HUES48 (cell line): ENCODE measurements around the gene ATXN3L.

Experiments used
- H3K27ac ChIP-seq: one replicate; pipeline ENCODE4 v1.7.0; 2013; ENCODE audit warnings: low read depth, low read length, inconsistent platforms
- H3K27me3 ChIP-seq: 2 replicates; pipeline ENCODE4 v1.6.1; 2013; ENCODE audit warnings: mild to moderate bottlenecking, low read length; ENCODE audit not compliant: control insufficient read depth, insufficient read depth
- H3K36me3 ChIP-seq: 2 replicates; pipeline ENCODE4 v1.6.1; 2013; ENCODE audit warnings: low read length; ENCODE audit not compliant: control insufficient read depth, insufficient read depth
- H3K4me1 ChIP-seq: 2 replicates; pipeline ENCODE4 v1.6.1; 2013; ENCODE audit warnings: mild to moderate bottlenecking, low read length; ENCODE audit not compliant: control insufficient read depth, insufficient read depth
- H3K4me3 ChIP-seq: 2 replicates; pipeline ENCODE4 v1.5.1; 2013; ENCODE audit warnings: mild to moderate bottlenecking, low read depth, low read length
- H3K9ac ChIP-seq: 2 replicates; pipeline ENCODE4 v1.6.1; 2013; ENCODE audit warnings: mild to moderate bottlenecking, low read depth, low read length, moderate library complexity
- H3K9me3 ChIP-seq: 2 replicates; pipeline ENCODE4 v1.6.1; 2013; ENCODE audit warnings: low read length; ENCODE audit not compliant: control insufficient read depth, insufficient read depth

ATXN3L gene

GRCh38 chrX:13341491-13342101, 21.7 kb upstream of the ATXN3L start:
- no peaks in the 10 kb centered on the region for H3K27me3 ChIP-seq
- no peak overlapping the region for H3K4me3 ChIP-seq
- H3K9ac ChIP-seq, result no peak overlapping the region
- no peaks in the 10 kb centered on the region for H3K36me3 ChIP-seq
- H3K9me3 ChIP-seq, result no peaks in the 10 kb centered on the region
- H3K4me1 ChIP-seq, result peaks cover 7% of the 10 kb centered on the region; the same call in 1 of the 2 replicates
- no peak overlapping the region for H3K27ac ChIP-seq

DNA sequence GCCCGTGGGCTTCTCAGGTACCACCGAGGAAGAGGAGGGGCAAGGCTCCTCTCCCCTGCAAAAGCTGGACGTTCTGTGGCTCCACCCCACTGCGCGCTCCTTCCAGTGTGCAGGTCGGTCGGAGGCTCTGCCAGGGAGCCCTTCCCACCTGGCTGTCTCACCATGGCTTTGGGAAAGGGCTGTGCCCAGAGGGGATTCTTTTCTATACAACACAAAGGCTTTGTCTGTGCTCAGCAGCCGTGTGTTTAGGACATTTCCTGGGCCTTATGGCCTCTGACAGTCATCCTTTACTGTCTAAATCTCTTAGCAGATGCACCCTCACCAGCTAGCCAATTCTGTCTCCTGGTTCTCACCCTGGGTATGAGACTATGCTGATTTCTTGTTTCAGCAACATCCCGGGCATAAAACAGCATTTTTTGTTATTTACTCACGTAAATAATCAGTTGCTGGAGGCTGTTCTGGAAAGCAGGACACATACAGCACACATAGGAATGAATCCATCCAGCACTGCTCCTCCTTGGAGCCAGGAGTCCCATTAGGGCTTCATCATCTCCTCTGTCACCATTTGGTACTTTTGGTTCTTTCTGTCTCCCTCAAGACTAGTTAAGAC, 20.4 kb upstream of the ATXN3L start:
- Histone ChIP-seq H3K27me3 (no peaks in the 10 kb centered on the region), H3K36me3 (no peaks in the 10 kb centered on the region), H3K4me3 (no peak overlapping the region), H3K9me3 (no peaks in the 10 kb centered on the region), H3K27ac (no peak overlapping the region), H3K4me1 (peaks cover 7% of the 10 kb centered on the region; the same call in 1 of the 2 replicates), H3K9ac (no peak overlapping the region)

DNA sequence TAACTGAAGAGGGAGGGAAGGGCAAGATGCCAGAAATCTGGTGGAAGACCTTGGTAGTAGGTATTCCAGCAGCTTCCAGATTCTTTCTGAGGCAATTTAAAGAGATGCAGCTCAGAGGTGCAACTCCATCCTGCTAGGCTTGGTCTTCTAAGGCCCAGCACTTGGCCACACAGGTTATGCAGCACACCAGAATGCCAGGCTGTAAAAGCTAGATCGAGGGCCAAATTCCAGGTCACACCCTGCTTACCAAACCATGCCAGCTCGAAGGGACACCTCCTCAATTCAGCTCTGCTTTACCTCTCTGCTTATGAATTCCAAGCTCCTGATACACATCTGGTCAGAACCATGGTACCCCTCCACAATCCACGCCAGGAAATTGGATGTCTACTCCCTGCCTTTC, 19.8 kb upstream of the ATXN3L start:
- Histone ChIP-seq H3K4me3 (no peak overlapping the region), H3K4me1 (peaks cover 7% of the 10 kb centered on the region; the same call in 1 of the 2 replicates), H3K36me3 (no peaks in the 10 kb centered on the region), H3K9ac (no peak overlapping the region), H3K27me3 (no peaks in the 10 kb centered on the region), H3K27ac (no peak overlapping the region), H3K9me3 (no peaks in the 10 kb centered on the region)

GRCh38 chrX:13338996-13339515, 19.2 kb upstream of the ATXN3L start:
- H3K4me3 ChIP-seq, result no peak overlapping the region
- peaks cover 8% of the 10 kb centered on the region; the same call in 1 of the 2 replicates for H3K4me1 ChIP-seq
- no peaks in the 10 kb centered on the region for H3K36me3 ChIP-seq
- no peaks in the 10 kb centered on the region for H3K27me3 ChIP-seq
- no peak overlapping the region for H3K9ac ChIP-seq
- H3K27ac ChIP-seq, result no peak overlapping the region
- H3K9me3 ChIP-seq, result no peaks in the 10 kb centered on the region

- H3K27ac ChIP-seq, result no peak overlapping the region
- no peaks in the 10 kb centered on the region for H3K36me3 ChIP-seq
- no peak overlapping the region for H3K9ac ChIP-seq
Observed at GRCh38 chrX:13334491-13334890, 14.6 kb upstream of the ATXN3L start.

DNA sequence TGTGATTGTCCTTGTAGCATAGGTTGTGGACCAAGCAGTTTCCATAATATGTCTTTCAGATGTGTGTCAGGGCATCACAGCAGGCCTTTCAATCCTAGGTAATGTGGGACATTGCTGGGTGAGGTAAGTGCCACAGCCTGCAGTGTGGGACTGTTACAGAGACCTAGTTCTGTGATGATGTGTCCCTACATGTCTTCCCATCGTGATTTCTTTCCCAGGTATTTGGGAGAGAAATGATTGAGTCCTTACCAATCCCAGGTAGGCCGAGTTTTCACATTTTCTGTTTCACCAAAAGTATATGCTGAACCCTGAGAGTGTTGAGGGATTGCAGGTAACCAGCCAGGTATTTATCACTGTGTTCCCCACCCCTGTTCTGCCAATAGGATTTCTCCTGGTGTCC, 10.6 kb upstream of the ATXN3L start:
- Histone ChIP-seq H3K9ac (no peak overlapping the region), H3K4me3 (no peak overlapping the region)

More at GRCh38 chrX:13334491-13334890, 14.6 kb upstream of the ATXN3L start:
- H3K4me3 ChIP-seq, result no peak overlapping the region
- 0 out of 2 replicates have a peak, but pooled peaks cover 3% of the 10 kb centered on the region for H3K4me1 ChIP-seq
- H3K9me3 ChIP-seq, result no peaks in the 10 kb centered on the region
- H3K27me3 ChIP-seq, result no peaks in the 10 kb centered on the region

GRCh38 chrX:13327666-13328065, 7.8 kb upstream of the ATXN3L start:
- H3K9me3 ChIP-seq, result no peaks in the 10 kb centered on the region
- H3K27me3 ChIP-seq, result no peaks in the 10 kb centered on the region; the same call in none of the 2 replicates
- H3K27ac ChIP-seq, result no peak overlapping the region
- no peak overlapping the region for H3K4me3 ChIP-seq
- no peaks in the 10 kb centered on the region for H3K4me1 ChIP-seq
- H3K9ac ChIP-seq, result no peak overlapping the region
- H3K36me3 ChIP-seq, result no peaks in the 10 kb centered on the region

More for the DNA sequence above, 10.6 kb upstream of the ATXN3L start:
- Histone ChIP-seq H3K9me3 (no peaks in the 10 kb centered on the region), H3K27ac (no peak overlapping the region), H3K4me1 (0 out of 2 replicates have a peak, but pooled peaks cover 3% of the 10 kb centered on the region), H3K27me3 (no peaks in the 10 kb centered on the region; the same call in none of the 2 replicates), H3K36me3 (no peaks in the 10 kb centered on the region)

DNA sequence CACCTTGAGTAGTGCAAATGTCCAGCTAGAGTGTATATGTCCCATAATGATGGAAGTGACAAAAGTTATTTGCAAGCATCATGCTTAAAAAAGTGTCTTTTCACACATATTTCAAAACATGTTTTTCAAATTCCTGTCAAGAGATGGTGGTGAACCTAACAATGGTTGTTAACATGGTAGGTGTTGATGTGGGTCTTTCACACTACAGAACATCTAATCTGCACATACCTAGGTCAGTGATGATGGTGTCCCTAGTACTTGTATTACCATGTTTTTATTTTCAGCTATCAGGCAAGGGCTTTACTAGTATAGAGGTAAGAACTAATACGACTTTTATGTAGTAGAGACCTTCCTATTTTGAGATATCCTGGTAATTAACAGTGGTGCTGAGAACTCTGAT, 3.4 kb upstream of the ATXN3L start:
- no peaks in the 10 kb centered on the region; the same call in 1 of the 2 replicates for H3K27me3 ChIP-seq
- H3K27ac ChIP-seq, result no peak overlapping the region
- 0 out of 2 replicates have a peak, but pooled peaks cover 4% of the 10 kb centered on the region for H3K9me3 ChIP-seq
- no peak overlapping the region for H3K9ac ChIP-seq
- H3K36me3 ChIP-seq, result no peaks in the 10 kb centered on the region
- H3K4me3 ChIP-seq, result no peak overlapping the region
- no peaks in the 10 kb centered on the region for H3K4me1 ChIP-seq

- Histone ChIP-seq H3K9me3 (0 out of 2 replicates have a peak, but pooled peaks cover 4% of the 10 kb centered on the region), H3K27me3 (no peaks in the 10 kb centered on the region), H3K4me1 (no peaks in the 10 kb centered on the region), H3K4me3 (no peak overlapping the region), H3K36me3 (no peaks in the 10 kb centered on the region), H3K9ac (no peak overlapping the region), H3K27ac (no peak overlapping the region)
Observed at GRCh38 chrX:13317366-13317765, 2.5 kb downstream of the ATXN3L start.

DNA sequence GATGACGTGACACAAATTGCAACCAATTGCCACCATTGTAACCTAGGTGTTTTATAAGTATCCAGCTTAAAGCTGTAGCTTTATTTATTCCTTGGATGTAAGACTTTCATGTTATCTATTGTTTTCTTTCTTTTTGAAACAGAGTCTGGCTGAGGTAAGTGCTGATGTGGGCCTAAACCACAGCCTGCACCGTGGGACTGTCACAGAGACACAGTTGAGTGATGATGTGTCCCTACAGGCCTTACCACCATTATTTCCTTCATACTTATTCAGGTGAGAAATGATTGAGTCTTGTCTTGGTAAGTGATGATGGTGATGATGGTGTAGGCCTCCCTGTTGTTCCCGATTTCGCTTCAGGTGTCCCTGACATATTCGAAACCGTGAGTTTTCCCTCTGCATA, 8.3 kb downstream of the ATXN3L start:
- no peaks in the 10 kb centered on the region for H3K4me1 ChIP-seq

DNA sequence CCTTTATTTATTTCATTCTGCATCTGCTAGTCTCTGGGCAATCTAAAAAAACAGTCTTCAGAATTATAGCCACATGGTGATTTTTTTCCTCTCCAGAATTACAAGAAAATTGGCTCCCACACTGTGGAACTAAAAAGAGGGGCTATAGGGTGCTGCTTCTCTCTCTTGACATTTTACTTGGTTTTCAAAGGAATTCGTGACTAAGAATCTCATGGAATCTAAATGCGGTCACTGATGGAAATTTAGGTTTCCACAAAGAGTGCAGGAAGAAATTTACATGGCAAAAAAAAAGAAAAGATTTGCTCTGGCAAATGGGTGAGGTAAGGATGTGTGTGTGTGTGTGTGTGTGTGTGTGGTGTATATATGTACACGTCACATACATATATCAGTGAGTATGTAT, 10.2 kb downstream of the ATXN3L start:
- Histone ChIP-seq H3K4me1 (peaks cover 4% of the 10 kb centered on the region; the same call in 1 of the 2 replicates), H3K27ac (no peak overlapping the region), H3K27me3 (no peaks in the 10 kb centered on the region), H3K9ac (no peak overlapping the region), H3K36me3 (no peaks in the 10 kb centered on the region), H3K9me3 (no peaks in the 10 kb centered on the region), H3K4me3 (no peak overlapping the region)

More for the DNA sequence above, 8.3 kb downstream of the ATXN3L start:
- H3K27ac ChIP-seq, result no peak overlapping the region
- no peak overlapping the region for H3K4me3 ChIP-seq
- no peaks in the 10 kb centered on the region for H3K36me3 ChIP-seq
- H3K27me3 ChIP-seq, result no peaks in the 10 kb centered on the region
- H3K9ac ChIP-seq, result no peak overlapping the region
- H3K9me3 ChIP-seq, result no peaks in the 10 kb centered on the region
